ENCODE results near the gene KRTAP9-1.

GRCh38 chr17:41150026-41150425, 39.7 kb upstream of the KRTAP9-1 start:
- TF ChIP-seq EP300 (IDR thresholded peaks at IDR 0.05), result no peak
- TF ChIP-seq, protein P1, sequence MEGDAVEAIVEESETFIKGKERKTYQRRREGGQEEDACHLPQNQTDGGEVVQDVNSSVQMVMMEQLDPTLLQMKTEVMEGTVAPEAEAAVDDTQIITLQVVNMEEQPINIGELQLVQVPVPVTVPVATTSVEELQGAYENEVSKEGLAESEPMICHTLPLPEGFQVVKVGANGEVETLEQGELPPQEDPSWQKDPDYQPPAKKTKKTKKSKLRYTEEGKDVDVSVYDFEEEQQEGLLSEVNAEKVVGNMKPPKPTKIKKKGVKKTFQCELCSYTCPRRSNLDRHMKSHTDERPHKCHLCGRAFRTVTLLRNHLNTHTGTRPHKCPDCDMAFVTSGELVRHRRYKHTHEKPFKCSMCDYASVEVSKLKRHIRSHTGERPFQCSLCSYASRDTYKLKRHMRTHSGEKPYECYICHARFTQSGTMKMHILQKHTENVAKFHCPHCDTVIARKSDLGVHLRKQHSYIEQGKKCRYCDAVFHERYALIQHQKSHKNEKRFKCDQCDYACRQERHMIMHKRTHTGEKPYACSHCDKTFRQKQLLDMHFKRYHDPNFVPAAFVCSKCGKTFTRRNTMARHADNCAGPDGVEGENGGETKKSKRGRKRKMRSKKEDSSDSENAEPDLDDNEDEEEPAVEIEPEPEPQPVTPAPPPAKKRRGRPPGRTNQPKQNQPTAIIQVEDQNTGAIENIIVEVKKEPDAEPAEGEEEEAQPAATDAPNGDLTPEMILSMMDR (IDR thresholded peaks at IDR 0.05), result no peak

All from tibial nerve (tissue), 4 donors.